Activated CD4-positive, alpha-beta memory T cell treated with anti-CD3 and anti-CD28 coated beads, Interleukin-2, amount 10 ng/mL, durations not matched to agents 7 days and 5 days (primary cell): ENCODE results near the gene ADGRD1. TPM values are rescaled to one million over a fixed set of nuclear protein-coding genes. Genes with fewer than 3 reads are reported as not detected.

ENCODE experiments used
- CTCF ChIA-PET: fragments of 350-600 bp; sonication (Branson Sonifier 250); formaldehyde crosslinking; loops from one replicate; lab custom pipeline; 2021; ENCODE audit warnings: antibody characterized with exemption, inconsistent platforms; lab: Charles Lee
- POLR2A ChIA-PET: fragments of 350-600 bp; sonication (Branson Sonifier 250); formaldehyde crosslinking; loops from one replicate; lab custom pipeline; 2021; ENCODE audit warnings: antibody characterized with exemption; lab: Charles Lee
- DNase-seq: peaks from one replicate; pipeline ENCODE4 v3.0.0-alpha.2; 2020
- H3K27ac Mint-ChIP-seq: one replicate; pipeline ENCODE4 v1.8.0; 2021; ENCODE audit warnings: mild to moderate bottlenecking, mixed read lengths
- H3K27me3 Mint-ChIP-seq: one replicate; pipeline ENCODE4 v1.8.0; 2021; ENCODE audit warnings: mixed read lengths
- H3K36me3 Mint-ChIP-seq: one replicate; pipeline ENCODE4 v1.8.0; 2021; ENCODE audit warnings: low read depth, mixed read lengths
- H3K4me1 Mint-ChIP-seq: one replicate; pipeline ENCODE4 v1.8.0; 2021; ENCODE audit warnings: mixed read lengths
- H3K4me3 Mint-ChIP-seq: one replicate; pipeline ENCODE4 v1.8.0; 2021; ENCODE audit warnings: mild to moderate bottlenecking, mixed read lengths
- H3K9me3 Mint-ChIP-seq: one replicate; pipeline ENCODE4 v1.8.0; 2021; ENCODE audit warnings: mixed read lengths
- total RNA-seq, 2 experiments: library from RNA; stranded (reverse); gene quantifications; one replicate each; pipeline ENCODE4 v1.2.3, GENCODE V29; 2021

ADGRD1 gene
- total RNA-seq, 2 experiments from 2014 or later: 0.23 TPM; not detected in 1

- no peak overlapping the region for H3K27ac Mint-ChIP-seq
- POLR2A ChIA-PET: no interaction called here
Observed at GRCh38 chr12:131010396-131011131, 56.9 kb downstream of the ADGRD1 start.

GRCh38 chr12:131011165-131012079 lies 57.7 kb downstream of the ADGRD1 start:
- CTCF ChIA-PET: no interaction called here
- no peak overlapping the region for H3K4me3 Mint-ChIP-seq
- POLR2A ChIA-PET: no interaction called here
- H3K4me1 Mint-ChIP-seq: no peaks in the 10 kb centered on the region
- H3K27ac Mint-ChIP-seq: no peak overlapping the region
- DNase-seq: no peak
- H3K27me3 Mint-ChIP-seq: no peaks in the 10 kb centered on the region
- H3K9me3 Mint-ChIP-seq: no peaks in the 10 kb centered on the region
- H3K36me3 Mint-ChIP-seq: no peaks in the 10 kb centered on the region

More at GRCh38 chr12:131010396-131011131, 56.9 kb downstream of the ADGRD1 start:
- DNase-seq: no peak
- Mint-ChIP-seq H3K27me3 (no peaks in the 10 kb centered on the region), H3K4me3 (no peak overlapping the region), H3K36me3 (no peaks in the 10 kb centered on the region), H3K9me3 (no peaks in the 10 kb centered on the region), H3K4me1 (no peaks in the 10 kb centered on the region)
- CTCF ChIA-PET: no interaction called here

DNA sequence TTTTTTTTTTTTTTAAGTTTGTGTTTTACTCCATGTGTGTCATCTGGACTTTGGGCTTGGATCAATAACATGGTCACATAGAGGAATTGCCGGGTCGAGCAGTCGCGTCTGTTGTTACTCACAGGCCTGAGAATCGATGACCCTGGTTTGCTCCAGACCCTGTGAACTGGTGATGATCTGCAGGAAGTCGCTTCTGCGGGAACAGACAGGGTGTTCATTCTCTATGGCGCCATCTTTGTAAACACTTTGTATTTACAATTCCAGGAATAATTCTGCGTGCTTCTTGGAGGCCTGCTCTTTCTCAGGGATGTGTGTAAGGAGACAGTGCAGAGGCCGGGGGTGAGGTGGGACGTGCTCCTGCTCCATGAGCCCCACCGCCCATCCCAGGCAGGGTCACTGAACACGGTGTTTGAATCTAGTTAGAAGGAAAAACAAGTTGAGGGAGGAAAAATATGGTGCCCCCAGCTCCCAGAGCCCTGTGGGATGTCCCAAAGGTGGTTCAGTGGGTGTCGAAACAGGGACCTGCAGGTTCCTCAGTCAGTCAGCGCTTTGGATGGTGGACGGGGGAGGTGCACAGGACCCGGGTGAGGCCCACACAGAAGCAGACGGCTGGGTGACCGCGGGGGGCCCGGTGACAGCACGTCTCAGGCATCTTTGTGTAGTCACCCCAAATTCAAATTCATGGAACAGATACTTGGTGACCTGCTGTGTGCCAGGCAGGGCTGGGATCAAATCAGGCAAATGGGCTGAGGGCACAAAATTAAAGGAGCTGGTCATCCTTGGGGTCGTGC lies 58.8 kb downstream of the ADGRD1 start:
- Mint-ChIP-seq H3K27ac (no peak overlapping the region), H3K36me3 (no peaks in the 10 kb centered on the region), H3K4me1 (no peaks in the 10 kb centered on the region), H3K27me3 (no peaks in the 10 kb centered on the region), H3K4me3 (no peak overlapping the region), H3K9me3 (no peaks in the 10 kb centered on the region)
- CTCF ChIA-PET: no interaction called here
- DNase-seq: no peak
- POLR2A ChIA-PET: no interaction called here

DNA sequence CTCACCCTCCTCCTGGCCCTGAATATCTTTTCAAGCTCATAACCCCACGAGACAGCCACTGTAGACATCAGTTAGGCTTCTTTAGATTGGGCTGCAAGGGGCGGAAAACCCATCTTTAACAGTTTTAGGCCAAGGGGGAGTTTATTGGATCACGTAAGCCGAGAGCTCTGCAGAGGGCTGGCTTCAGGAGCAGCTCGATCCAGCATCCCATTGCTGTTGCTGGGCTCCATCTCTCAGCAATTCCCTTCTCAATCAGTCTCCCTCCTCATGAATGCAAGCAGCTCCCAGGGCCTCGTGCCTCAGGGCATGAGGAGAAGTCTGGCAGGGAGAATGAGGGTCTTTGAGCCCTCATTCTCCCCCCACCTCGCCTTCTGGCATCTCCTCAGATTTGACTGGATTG lies 59.4 kb downstream of the ADGRD1 start:
- DNase-seq: no peak
- H3K4me3 Mint-ChIP-seq: no peak overlapping the region
- H3K36me3 Mint-ChIP-seq: no peaks in the 10 kb centered on the region
- POLR2A ChIA-PET: no interaction called here
- no peak overlapping the region for H3K27ac Mint-ChIP-seq
- no peaks in the 10 kb centered on the region for H3K4me1 Mint-ChIP-seq
- CTCF ChIA-PET: no interaction called here
- H3K27me3 Mint-ChIP-seq: no peaks in the 10 kb centered on the region
- no peaks in the 10 kb centered on the region for H3K9me3 Mint-ChIP-seq

DNA sequence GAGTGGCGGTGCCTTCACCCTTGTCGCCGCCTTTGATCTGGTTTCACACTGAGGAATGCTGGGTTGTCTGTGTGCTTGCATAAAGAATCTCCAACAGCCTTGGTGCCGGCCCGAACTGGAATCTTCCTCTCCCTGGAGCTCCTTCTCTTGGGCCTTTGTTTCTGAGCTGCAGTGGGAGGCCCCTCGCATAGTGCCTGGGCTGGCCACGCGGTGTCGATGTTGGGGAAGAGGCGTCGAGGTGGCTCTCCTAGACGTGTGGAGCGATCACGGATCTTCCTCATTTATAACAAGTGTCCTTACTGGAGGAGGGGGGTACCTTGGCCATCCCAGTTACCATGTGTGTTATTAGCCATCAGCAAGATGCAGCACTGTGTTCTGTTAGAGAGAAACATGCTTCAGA lies 60.6 kb downstream of the ADGRD1 start:
- no peaks in the 10 kb centered on the region for H3K4me1 Mint-ChIP-seq
- POLR2A ChIA-PET: no interaction called here
- no peaks in the 10 kb centered on the region for H3K27me3 Mint-ChIP-seq
- CTCF ChIA-PET: no interaction called here
- no peaks in the 10 kb centered on the region for H3K9me3 Mint-ChIP-seq
- H3K4me3 Mint-ChIP-seq: no peak overlapping the region
- H3K27ac Mint-ChIP-seq: no peak overlapping the region
- no peak for DNase-seq
- H3K36me3 Mint-ChIP-seq: no peaks in the 10 kb centered on the region

DNA sequence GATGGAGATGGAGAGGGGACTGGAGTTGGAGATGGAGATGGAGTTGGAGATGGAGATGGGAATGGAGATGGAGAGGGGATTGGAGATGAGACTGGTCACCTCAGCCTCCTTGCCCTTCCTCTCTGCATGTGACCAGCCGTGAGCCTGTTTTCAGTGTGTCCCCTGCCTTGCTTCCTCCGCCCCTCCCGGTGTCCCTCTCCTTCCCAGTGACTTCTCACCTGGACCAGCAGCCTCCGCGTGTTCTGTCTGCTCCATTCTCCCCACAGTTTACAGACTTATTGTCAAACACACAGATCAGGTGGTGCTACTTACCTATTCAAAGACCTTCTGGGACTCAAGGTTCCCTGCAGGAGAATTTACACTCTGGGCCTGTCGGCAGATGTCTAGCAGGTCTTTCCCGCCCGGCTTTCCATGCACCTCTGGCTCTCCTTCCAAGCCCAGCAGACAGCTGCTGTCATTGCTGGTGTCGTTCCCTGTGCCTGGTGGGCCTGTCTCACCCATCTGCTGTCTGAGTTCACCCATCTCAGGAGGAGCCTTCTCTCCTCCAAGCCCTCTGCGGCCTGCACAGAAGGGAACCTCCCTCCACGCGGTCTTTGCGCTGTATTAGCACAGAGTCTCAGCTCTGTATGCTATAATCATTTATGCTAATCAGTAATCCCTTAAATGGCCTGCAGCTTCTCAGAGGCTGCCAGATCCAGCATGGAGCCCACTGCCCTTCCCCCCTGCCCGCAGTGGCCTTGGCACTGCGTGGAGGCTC lies 62.1 kb downstream of the ADGRD1 start:
- Mint-ChIP-seq H3K9me3 (no peaks in the 10 kb centered on the region), H3K4me3 (no peak overlapping the region), H3K36me3 (no peaks in the 10 kb centered on the region), H3K27me3 (no peaks in the 10 kb centered on the region), H3K4me1 (no peaks in the 10 kb centered on the region), H3K27ac (no peak overlapping the region)
- no peak for DNase-seq
- ChIA-PET CTCF (no interaction called here), POLR2A (no interaction called here)

DNA sequence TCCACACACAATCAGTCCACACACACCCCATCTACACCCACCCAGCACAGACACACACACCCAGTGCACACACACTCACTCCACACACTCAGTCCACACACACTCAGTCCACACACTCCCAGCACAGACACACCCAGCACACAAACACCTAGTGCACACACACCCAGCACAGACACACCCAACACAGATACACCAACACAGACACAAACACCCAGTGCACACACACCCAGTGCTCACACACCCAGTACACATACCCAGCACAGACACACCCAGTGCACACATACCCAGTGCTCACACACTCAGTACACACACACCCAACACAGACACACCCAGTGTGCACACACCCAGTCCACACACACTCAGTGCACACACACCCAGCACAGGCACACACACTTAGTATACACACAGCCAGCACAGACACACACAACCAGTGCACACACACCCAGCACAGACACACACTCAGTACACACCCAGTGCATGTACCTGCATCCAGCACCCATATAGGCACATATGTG lies 63.8 kb downstream of the ADGRD1 start:
- CTCF ChIA-PET: no interaction called here
- no peak for DNase-seq
- POLR2A ChIA-PET: no interaction called here

DNA sequence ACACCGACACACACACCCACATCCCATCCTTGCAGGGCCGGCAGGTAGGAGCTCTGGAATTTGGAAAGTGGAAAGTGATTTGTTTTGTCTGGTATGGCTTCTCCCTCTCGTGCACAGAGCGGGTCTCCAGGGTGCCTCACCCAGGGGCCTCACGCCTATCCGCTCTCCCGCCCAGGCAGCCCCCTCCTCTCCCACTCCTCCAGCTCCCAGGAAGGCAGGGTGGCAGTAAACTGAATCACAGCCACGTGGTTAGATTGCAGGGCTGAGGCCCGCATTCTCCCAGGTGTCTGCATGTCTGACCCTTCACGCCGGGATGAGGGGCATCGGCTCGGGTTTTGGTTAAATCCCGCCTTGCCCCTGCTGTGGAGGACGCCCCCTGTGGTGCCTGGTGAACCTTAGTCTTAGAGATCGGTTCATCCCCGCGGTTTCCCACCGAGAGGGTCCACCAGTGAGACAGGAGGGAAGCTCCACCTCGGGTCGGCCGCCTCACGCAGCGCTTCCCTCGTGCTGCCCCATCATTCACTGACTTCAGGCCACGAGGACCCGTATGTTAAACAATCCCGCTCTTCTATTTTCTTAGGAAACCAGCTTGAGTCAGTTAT lies 64.4 kb downstream of the ADGRD1 start:
- H3K9me3 Mint-ChIP-seq: no peaks in the 10 kb centered on the region
- POLR2A ChIA-PET: no interaction called here
- no peak overlapping the region for H3K27ac Mint-ChIP-seq
- H3K27me3 Mint-ChIP-seq: no peaks in the 10 kb centered on the region
- H3K4me1 Mint-ChIP-seq: no peaks in the 10 kb centered on the region
- H3K4me3 Mint-ChIP-seq: no peak overlapping the region
- CTCF ChIA-PET: no interaction called here
- H3K36me3 Mint-ChIP-seq: no peaks in the 10 kb centered on the region
- no peak for DNase-seq

More for the DNA sequence above, 63.8 kb downstream of the ADGRD1 start:
- no peaks in the 10 kb centered on the region for H3K4me1 Mint-ChIP-seq
- H3K27ac Mint-ChIP-seq: no peak overlapping the region
- H3K36me3 Mint-ChIP-seq: no peaks in the 10 kb centered on the region
- no peak overlapping the region for H3K4me3 Mint-ChIP-seq
- no peaks in the 10 kb centered on the region for H3K9me3 Mint-ChIP-seq
- H3K27me3 Mint-ChIP-seq: no peaks in the 10 kb centered on the region

DNA sequence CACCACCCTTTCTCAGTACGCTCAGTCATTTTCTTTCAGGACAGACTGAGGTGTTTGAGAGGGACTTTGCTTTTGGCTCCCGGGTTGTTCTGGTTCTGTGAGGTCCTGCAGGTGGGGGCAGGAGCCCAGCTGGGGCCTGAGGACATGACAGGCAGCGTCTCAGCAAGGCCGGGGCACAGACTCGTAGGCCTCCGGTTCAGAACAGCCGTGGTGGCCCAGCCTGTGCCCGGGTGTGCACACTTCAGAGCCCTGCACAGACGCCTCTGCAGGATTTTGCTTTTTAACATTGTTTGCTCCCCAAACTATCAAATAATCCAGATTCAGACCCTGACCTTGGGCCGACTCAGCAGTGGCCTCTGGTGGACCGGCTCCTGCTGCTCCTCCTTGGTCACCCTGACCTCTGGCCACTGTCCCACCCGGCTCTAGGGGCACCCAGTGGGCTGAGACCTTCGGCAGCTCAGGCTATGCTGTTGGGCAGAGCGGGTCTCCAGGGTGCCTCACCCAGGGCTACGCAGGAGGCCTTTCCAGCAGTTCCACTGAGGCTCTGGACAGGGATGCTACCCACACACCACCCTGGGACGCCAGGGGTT lies 65.2 kb downstream of the ADGRD1 start:
- no peak for DNase-seq
- Mint-ChIP-seq H3K4me3 (no peak overlapping the region), H3K4me1 (no peaks in the 10 kb centered on the region), H3K9me3 (no peaks in the 10 kb centered on the region), H3K36me3 (no peaks in the 10 kb centered on the region), H3K27ac (no peak overlapping the region), H3K27me3 (no peaks in the 10 kb centered on the region)
- CTCF ChIA-PET: no interaction called here
- POLR2A ChIA-PET: no interaction called here

GRCh38 chr12:131020326-131021153 lies 66.8 kb downstream of the ADGRD1 start:
- no peak for DNase-seq
- CTCF ChIA-PET: no interaction called here
- H3K4me1 Mint-ChIP-seq: no peaks in the 10 kb centered on the region
- H3K27ac Mint-ChIP-seq: no peak overlapping the region
- no peaks in the 10 kb centered on the region for H3K9me3 Mint-ChIP-seq
- no peak overlapping the region for H3K4me3 Mint-ChIP-seq
- POLR2A ChIA-PET: no interaction called here
- H3K27me3 Mint-ChIP-seq: no peaks in the 10 kb centered on the region
- H3K36me3 Mint-ChIP-seq: no peaks in the 10 kb centered on the region

DNA sequence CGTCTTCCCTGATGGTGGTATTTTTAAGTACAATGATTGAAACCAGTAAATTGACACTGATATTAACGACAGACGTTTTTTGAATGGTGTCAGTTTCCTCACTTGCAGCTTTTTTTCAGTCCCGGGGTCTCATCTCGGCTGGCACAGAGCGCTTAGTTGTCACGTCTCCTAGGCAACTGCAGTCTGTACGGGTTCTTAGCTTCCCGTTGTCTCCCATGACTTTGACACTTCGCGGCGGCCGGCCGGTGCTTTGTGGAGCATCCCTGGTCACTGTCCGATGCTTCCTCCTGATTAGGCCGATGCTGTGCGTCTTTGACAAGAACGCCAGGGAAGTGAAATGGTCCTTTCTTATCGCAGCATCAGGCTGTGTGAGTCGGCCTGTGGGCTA lies 67.4 kb downstream of the ADGRD1 start:
- CTCF ChIA-PET: no interaction called here

More for the DNA sequence above, 67.4 kb downstream of the ADGRD1 start:
- H3K27ac Mint-ChIP-seq: no peak overlapping the region
- no peak overlapping the region for H3K4me3 Mint-ChIP-seq
- H3K27me3 Mint-ChIP-seq: no peaks in the 10 kb centered on the region
- no peaks in the 10 kb centered on the region for H3K36me3 Mint-ChIP-seq
- H3K4me1 Mint-ChIP-seq: no peaks in the 10 kb centered on the region
- POLR2A ChIA-PET: no interaction called here
- no peak for DNase-seq
- no peaks in the 10 kb centered on the region for H3K9me3 Mint-ChIP-seq
